HepG2 (cell line): ENCODE results near the gene C12orf60. TPM values are rescaled to one million over a fixed set of nuclear protein-coding genes. Genes with fewer than 3 reads are reported as not detected.

ENCODE experiments used
- ARID2 ChIP-seq: sonication (generic); formaldehyde crosslinking; IDR thresholded peaks from 2 replicates; pipeline ENCODE4 v1.8.1; 2022; ENCODE audit warnings: mild to moderate bottlenecking, missing genetic modification reagents, borderline replicate concordance
- BCL6 ChIP-seq: IDR thresholded peaks from 2 replicates; pipeline ENCODE4 v1.6.1; 2016; ENCODE audit warnings: missing genetic modification reagents, missing compliant biosample characterization
- ETV6 ChIP-seq: sonication (generic); formaldehyde crosslinking; conservative IDR thresholded peaks from 2 replicates; pipeline ENCODE4 v1.4.0; 2020; ENCODE audit warnings: missing genetic modification reagents
- IKZF4 ChIP-seq: sonication (generic); formaldehyde crosslinking; IDR thresholded peaks from 2 replicates; pipeline ENCODE4 v1.5.1; 2020; ENCODE audit warnings: borderline replicate concordance, mild to moderate bottlenecking, low read depth, missing genetic modification reagents; ENCODE audit errors: not compliant biosample characterization
- PHF5A ChIP-seq: IDR thresholded peaks from one replicate; pipeline ENCODE4 v1.6.1; 2018; ENCODE audit warnings: low read depth, missing genetic modification reagents; ENCODE audit not compliant: unreplicated experiment
- PHF8 ChIP-seq: sonication (generic); formaldehyde crosslinking; IDR thresholded peaks from 2 replicates; pipeline ENCODE4 v1.5.0; 2020; ENCODE audit warnings: missing genetic modification reagents
- RBFOX2 ChIP-seq: fragments of 200-400 bp; formaldehyde crosslinking; IDR thresholded peaks from 2 replicates; pipeline ENCODE4 v1.6.1; 2017; ENCODE audit warnings: low read depth, mild to moderate bottlenecking, low read length
- ZNF136 ChIP-seq: sonication (generic); formaldehyde crosslinking; IDR thresholded peaks from 2 replicates; pipeline ENCODE4 v1.8.1; 2022; ENCODE audit warnings: low read depth, mild to moderate bottlenecking, moderate library complexity, missing genetic modification reagents
- ZNF230 ChIP-seq: sonication (generic); formaldehyde crosslinking; IDR thresholded peaks from 2 replicates; pipeline ENCODE4 v1.4.0; 2020; ENCODE audit warnings: mild to moderate bottlenecking, missing genetic modification reagents
- ZNF317 ChIP-seq: sonication (generic); formaldehyde crosslinking; IDR thresholded peaks from 2 replicates; pipeline ENCODE4 v1.5.0; 2020; ENCODE audit warnings: mild to moderate bottlenecking, missing genetic modification reagents
- ZNF432 ChIP-seq: sonication (generic); formaldehyde crosslinking; IDR thresholded peaks from 2 replicates; pipeline ENCODE4 v1.5.0; 2020; ENCODE audit warnings: missing genetic modification reagents, mild to moderate bottlenecking, borderline replicate concordance
- ZNF549 ChIP-seq: sonication (generic); formaldehyde crosslinking; IDR thresholded peaks from 2 replicates; pipeline ENCODE4 v1.5.0; 2020; ENCODE audit warnings: missing genetic modification reagents
- ZNF652 ChIP-seq: IDR thresholded peaks from 2 replicates; pipeline ENCODE4 v1.6.1; 2016; ENCODE audit warnings: low read depth, borderline replicate concordance
- ZSCAN9 ChIP-seq: IDR thresholded peaks from 2 replicates; pipeline ENCODE4 v1.6.1; 2016; ENCODE audit warnings: borderline replicate concordance
- polyA plus RNA-seq, 8 experiments: library from polyadenylated mRNA; depleted of rRNA in 3 of 8; stranded (reverse) in 7 of 8; unstranded in 1 of 8; fragments of >200 nt; fragmentation: Illumina TruSeq in 4 of 8; extraction: Trizol in 4 of 8; gene quantifications; 2 replicates each; pipeline versions ENCODE4 v1.2.1 to v1.2.3, GENCODE V29; 2011 to 2016; ENCODE audit warnings: low read depth in 4 of 8, missing spikeins in 1 of 8, mixed read lengths in 1 of 8; ENCODE audit not compliant: insufficient read depth in 1 of 8
- total RNA-seq, 5 experiments: library from RNA; depleted of rRNA; stranded (reverse); fragments of >200 nt; fragmentation: Illumina TruSeq; extraction: Trizol; gene quantifications; 2 replicates each; pipeline ENCODE4 v1.2.3, GENCODE V29; 2016; ENCODE audit warnings: low read depth in 1 of 5
- TF ChIP-seq, protein P1 (sequence below): sonication (generic); formaldehyde crosslinking; IDR thresholded peaks from 2 replicates; pipeline ENCODE4 v1.4.0; 2020; ENCODE audit warnings: missing genetic modification reagents
- TF ChIP-seq, protein P2 (sequence below): IDR thresholded peaks from 2 replicates; pipeline ENCODE4 v1.6.1; 2016; ENCODE audit warnings: missing compliant biosample characterization, missing genetic modification reagents, borderline replicate concordance
- TF ChIP-seq, protein P3 (sequence below): IDR thresholded peaks from 2 replicates; pipeline ENCODE4 v1.6.1; 2012; ENCODE audit warnings: low read length, improper control_type of control experiment
- TF ChIP-seq, protein P4 (sequence below): sonication (generic); formaldehyde crosslinking; IDR thresholded peaks from 2 replicates; pipeline ENCODE4 v1.5.1; 2020; ENCODE audit warnings: missing genetic modification reagents, mild to moderate bottlenecking, borderline replicate concordance
- TF ChIP-seq, protein P5 (sequence below): sonication (generic); formaldehyde crosslinking; IDR thresholded peaks from 2 replicates; pipeline ENCODE4 v1.9.0; 2022; ENCODE audit warnings: low read depth, missing genetic modification reagents
- TF ChIP-seq, protein P6 (sequence below): sonication (generic); formaldehyde crosslinking; conservative IDR thresholded peaks from 2 replicates; pipeline ENCODE4 v1.4.0; 2020; ENCODE audit warnings: missing genetic modification reagents

The C12orf60 gene
- total and polyA plus RNA-seq, 2 of the 13 experiments (the other 11 are each of a cell fraction or from before 2014, with no cell fraction given) = 0.55 to 1.4 TPM

DNA sequence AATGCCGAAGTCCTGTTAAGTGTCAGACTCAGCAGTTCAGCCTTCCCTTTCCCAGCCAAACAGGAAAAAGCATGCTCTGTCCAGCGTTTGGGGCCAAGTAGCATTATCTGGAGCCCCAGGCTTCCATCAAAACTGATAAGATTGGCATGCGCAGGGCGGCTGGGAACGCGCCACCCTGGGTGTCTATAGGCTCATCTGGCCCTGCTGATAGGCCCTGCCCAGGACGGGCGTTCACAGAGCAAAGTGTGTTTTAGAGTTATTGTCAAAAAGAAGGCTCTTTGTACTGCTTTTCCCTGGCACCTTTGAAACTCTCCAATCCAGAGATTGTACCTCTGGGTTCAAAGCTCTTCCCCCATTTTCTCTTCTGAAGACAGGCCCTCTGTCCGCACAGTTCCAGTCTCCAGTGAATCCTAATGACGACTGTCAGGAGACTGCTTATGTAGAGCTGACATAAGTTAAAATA is 40.0 kb downstream of the C12orf60 start, which contains the start of gene ART4 (continued):
- TF ChIP-seq, protein P1, sequence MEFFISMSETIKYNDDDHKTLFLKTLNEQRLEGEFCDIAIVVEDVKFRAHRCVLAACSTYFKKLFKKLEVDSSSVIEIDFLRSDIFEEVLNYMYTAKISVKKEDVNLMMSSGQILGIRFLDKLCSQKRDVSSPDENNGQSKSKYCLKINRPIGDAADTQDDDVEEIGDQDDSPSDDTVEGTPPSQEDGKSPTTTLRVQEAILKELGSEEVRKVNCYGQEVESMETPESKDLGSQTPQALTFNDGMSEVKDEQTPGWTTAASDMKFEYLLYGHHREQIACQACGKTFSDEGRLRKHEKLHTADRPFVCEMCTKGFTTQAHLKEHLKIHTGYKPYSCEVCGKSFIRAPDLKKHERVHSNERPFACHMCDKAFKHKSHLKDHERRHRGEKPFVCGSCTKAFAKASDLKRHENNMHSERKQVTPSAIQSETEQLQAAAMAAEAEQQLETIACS (CRISPR knock-in tag) = no peak
- TF ChIP-seq ARID2 (no peak), ZNF230 (CRISPR knock-in tag) (no peak), RBFOX2 (no peak), BCL6 (peak; percentile 33; the same call in 1 of the 2 replicates), ZSCAN9 (CRISPR knock-in tag) (no peak; the same call in 1 of the 2 replicates), ETV6 (no peak), ZNF432 (CRISPR knock-in tag) (no peak), IKZF4 (no peak), ZNF652 (CRISPR knock-in tag) (no peak), ZNF549 (CRISPR knock-in tag) (no peak), ZNF317 (CRISPR knock-in tag) (no peak), ZNF136 (CRISPR knock-in tag) (no peak), PHF8 (CRISPR knock-in tag) (peak; percentile 50), PHF5A (CRISPR knock-in tag) (no peak)
- TF ChIP-seq, protein P2, sequence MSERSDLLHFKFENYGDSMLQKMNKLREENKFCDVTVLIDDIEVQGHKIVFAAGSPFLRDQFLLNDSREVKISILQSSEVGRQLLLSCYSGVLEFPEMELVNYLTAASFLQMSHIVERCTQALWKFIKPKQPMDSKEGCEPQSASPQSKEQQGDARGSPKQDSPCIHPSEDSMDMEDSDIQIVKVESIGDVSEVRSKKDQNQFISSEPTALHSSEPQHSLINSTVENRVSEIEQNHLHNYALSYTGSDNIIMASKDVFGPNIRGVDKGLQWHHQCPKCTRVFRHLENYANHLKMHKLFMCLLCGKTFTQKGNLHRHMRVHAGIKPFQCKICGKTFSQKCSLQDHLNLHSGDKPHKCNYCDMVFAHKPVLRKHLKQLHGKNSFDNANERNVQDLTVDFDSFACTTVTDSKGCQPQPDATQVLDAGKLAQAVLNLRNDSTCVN (CRISPR knock-in tag) = no peak
- TF ChIP-seq, protein P3, sequence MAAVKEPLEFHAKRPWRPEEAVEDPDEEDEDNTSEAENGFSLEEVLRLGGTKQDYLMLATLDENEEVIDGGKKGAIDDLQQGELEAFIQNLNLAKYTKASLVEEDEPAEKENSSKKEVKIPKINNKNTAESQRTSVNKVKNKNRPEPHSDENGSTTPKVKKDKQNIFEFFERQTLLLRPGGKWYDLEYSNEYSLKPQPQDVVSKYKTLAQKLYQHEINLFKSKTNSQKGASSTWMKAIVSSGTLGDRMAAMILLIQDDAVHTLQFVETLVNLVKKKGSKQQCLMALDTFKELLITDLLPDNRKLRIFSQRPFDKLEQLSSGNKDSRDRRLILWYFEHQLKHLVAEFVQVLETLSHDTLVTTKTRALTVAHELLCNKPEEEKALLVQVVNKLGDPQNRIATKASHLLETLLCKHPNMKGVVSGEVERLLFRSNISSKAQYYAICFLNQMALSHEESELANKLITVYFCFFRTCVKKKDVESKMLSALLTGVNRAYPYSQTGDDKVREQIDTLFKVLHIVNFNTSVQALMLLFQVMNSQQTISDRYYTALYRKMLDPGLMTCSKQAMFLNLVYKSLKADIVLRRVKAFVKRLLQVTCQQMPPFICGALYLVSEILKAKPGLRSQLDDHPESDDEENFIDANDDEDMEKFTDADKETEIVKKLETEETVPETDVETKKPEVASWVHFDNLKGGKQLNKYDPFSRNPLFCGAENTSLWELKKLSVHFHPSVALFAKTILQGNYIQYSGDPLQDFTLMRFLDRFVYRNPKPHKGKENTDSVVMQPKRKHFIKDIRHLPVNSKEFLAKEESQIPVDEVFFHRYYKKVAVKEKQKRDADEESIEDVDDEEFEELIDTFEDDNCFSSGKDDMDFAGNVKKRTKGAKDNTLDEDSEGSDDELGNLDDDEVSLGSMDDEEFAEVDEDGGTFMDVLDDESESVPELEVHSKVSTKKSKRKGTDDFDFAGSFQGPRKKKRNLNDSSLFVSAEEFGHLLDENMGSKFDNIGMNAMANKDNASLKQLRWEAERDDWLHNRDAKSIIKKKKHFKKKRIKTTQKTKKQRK = no peak
- TF ChIP-seq, protein P4, sequence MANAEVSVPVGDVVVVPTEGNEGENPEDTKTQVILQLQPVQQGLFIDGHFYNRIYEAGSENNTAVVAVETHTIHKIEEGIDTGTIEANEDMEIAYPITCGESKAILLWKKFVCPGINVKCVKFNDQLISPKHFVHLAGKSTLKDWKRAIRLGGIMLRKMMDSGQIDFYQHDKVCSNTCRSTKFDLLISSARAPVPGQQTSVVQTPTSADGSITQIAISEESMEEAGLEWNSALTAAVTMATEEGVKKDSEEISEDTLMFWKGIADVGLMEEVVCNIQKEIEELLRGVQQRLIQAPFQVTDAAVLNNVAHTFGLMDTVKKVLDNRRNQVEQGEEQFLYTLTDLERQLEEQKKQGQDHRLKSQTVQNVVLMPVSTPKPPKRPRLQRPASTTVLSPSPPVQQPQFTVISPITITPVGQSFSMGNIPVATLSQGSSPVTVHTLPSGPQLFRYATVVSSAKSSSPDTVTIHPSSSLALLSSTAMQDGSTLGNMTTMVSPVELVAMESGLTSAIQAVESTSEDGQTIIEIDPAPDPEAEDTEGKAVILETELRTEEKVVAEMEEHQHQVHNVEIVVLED (CRISPR knock-in tag) = no peak
- TF ChIP-seq, protein P5, sequence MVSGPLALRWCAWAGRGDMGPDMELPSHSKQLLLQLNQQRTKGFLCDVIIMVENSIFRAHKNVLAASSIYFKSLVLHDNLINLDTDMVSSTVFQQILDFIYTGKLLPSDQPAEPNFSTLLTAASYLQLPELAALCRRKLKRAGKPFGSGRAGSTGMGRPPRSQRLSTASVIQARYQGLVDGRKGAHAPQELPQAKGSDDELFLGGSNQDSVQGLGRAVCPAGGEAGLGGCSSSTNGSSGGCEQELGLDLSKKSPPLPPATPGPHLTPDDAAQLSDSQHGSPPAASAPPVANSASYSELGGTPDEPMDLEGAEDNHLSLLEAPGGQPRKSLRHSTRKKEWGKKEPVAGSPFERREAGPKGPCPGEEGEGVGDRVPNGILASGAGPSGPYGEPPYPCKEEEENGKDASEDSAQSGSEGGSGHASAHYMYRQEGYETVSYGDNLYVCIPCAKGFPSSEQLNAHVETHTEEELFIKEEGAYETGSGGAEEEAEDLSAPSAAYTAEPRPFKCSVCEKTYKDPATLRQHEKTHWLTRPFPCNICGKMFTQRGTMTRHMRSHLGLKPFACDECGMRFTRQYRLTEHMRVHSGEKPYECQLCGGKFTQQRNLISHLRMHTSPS (CRISPR knock-in tag) = peak; percentile 58
- TF ChIP-seq, protein P6, sequence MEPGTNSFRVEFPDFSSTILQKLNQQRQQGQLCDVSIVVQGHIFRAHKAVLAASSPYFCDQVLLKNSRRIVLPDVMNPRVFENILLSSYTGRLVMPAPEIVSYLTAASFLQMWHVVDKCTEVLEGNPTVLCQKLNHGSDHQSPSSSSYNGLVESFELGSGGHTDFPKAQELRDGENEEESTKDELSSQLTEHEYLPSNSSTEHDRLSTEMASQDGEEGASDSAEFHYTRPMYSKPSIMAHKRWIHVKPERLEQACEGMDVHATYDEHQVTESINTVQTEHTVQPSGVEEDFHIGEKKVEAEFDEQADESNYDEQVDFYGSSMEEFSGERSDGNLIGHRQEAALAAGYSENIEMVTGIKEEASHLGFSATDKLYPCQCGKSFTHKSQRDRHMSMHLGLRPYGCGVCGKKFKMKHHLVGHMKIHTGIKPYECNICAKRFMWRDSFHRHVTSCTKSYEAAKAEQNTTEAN (CRISPR knock-in tag) = no peak; the same call in 1 of the 2 replicates
